HepG2 (cell line): ENCODE measurements around the gene UQCC5. TPM values are rescaled to one million over a fixed set of nuclear protein-coding genes. Genes with fewer than 3 reads are reported as not detected.

Source experiments
- AKAP8 ChIP-seq: sonication (generic); formaldehyde crosslinking; IDR thresholded peaks from 2 replicates; pipeline ENCODE4 v1.5.1; 2020; ENCODE audit warnings: mild to moderate bottlenecking, missing genetic modification reagents
- CBX1 ChIP-seq: IDR thresholded peaks from one replicate; pipeline ENCODE4 v1.6.1; 2016; ENCODE audit warnings: antibody characterized with exemption, low read depth
- ESRRA ChIP-seq: sonication (generic); formaldehyde crosslinking; IDR thresholded peaks from 2 replicates; pipeline ENCODE4 v1.5.1; 2020; ENCODE audit warnings: mild to moderate bottlenecking, low read depth, missing genetic modification reagents
- HNF1B ChIP-seq: sonication (generic); formaldehyde crosslinking; IDR thresholded peaks from 2 replicates; pipeline ENCODE4 v1.5.1; 2020; ENCODE audit warnings: mild to moderate bottlenecking, moderate library complexity, missing genetic modification reagents
- HOXA7 ChIP-seq: sonication (generic); formaldehyde crosslinking; IDR thresholded peaks from 2 replicates; pipeline ENCODE4 v1.8.1; 2022; ENCODE audit warnings: mild to moderate bottlenecking, missing genetic modification reagents, moderate library complexity
- KDM6A ChIP-seq: IDR thresholded peaks from 2 replicates; pipeline ENCODE4 v1.6.1; 2016; ENCODE audit warnings: low read depth
- KLF11 ChIP-seq: IDR thresholded peaks from 2 replicates; pipeline ENCODE4 v1.6.1; 2016; ENCODE audit warnings: missing compliant biosample characterization
- MIER3 ChIP-seq: IDR thresholded peaks from 2 replicates; pipeline ENCODE4 v1.6.1; 2016; ENCODE audit warnings: missing compliant biosample characterization, borderline replicate concordance
- NCOA1 ChIP-seq: sonication (generic); formaldehyde crosslinking; IDR thresholded peaks from 2 replicates; pipeline ENCODE4 v1.9.0; 2021; ENCODE audit warnings: missing genetic modification reagents
- NCOR1 ChIP-seq: fragments of 200-600 bp; sonication (generic); IDR thresholded peaks from 2 replicates; pipeline ENCODE4 v1.7.0; 2017; ENCODE audit warnings: antibody characterized with exemption, low read length, borderline replicate concordance
- NR1H2 ChIP-seq: sonication (generic); formaldehyde crosslinking; IDR thresholded peaks from 2 replicates; pipeline ENCODE4 v1.8.1; 2022; ENCODE audit warnings: low read depth, missing genetic modification reagents, borderline replicate concordance
- NR2F6 ChIP-seq, 2 experiments: IDR thresholded peaks; 2 replicates each; pipeline ENCODE4 v1.6.1; 2016; ENCODE audit warnings: antibody characterized with exemption in 1 of 2, mild to moderate bottlenecking in 1 of 2
- RFX3 ChIP-seq: IDR thresholded peaks from 2 replicates; pipeline ENCODE4 v1.6.1; 2016; ENCODE audit warnings: missing biosample characterization, missing genetic modification reagents
- SRSF9 ChIP-seq: fragments of 200-400 bp; formaldehyde crosslinking; IDR thresholded peaks from 2 replicates; pipeline ENCODE4 v1.6.1; 2018; ENCODE audit warnings: borderline replicate concordance, mild to moderate bottlenecking, low read depth, low read length; ENCODE audit not compliant: insufficient read depth, poor library complexity, severe bottlenecking
- TBX3 ChIP-seq: fragments of 450-650 bp; IDR thresholded peaks from 2 replicates; pipeline ENCODE4 v1.6.1; 2017; ENCODE audit warnings: antibody characterized with exemption, mild to moderate bottlenecking, inconsistent platforms, borderline replicate concordance
- TFAP4 ChIP-seq: sonication (generic); IDR thresholded peaks from 2 replicates; pipeline ENCODE4 v1.6.1; 2016; ENCODE audit warnings: low read depth, borderline replicate concordance
- TOE1 ChIP-seq: sonication (generic); formaldehyde crosslinking; IDR thresholded peaks from 2 replicates; pipeline ENCODE4 v1.4.0; 2020; ENCODE audit warnings: mild to moderate bottlenecking, missing genetic modification reagents
- WIZ ChIP-seq: sonication (generic); formaldehyde crosslinking; IDR thresholded peaks from 2 replicates; pipeline ENCODE4 v1.5.1; 2020; ENCODE audit warnings: mild to moderate bottlenecking, missing genetic modification reagents
- ZBTB25 ChIP-seq: IDR thresholded peaks from 2 replicates; pipeline ENCODE4 v1.6.1; 2018; ENCODE audit warnings: missing genetic modification reagents
- ZNF224 ChIP-seq: sonication (generic); formaldehyde crosslinking; IDR thresholded peaks from 2 replicates; pipeline ENCODE4 v1.5.0; 2020; ENCODE audit warnings: mild to moderate bottlenecking, missing genetic modification reagents
- ZNF430 ChIP-seq: sonication (generic); formaldehyde crosslinking; IDR thresholded peaks from 2 replicates; pipeline ENCODE4 v1.9.0; 2021; ENCODE audit warnings: mild to moderate bottlenecking, missing genetic modification reagents
- ZNF781 ChIP-seq: sonication (generic); formaldehyde crosslinking; IDR thresholded peaks from 2 replicates; pipeline ENCODE4 v1.5.1; 2020; ENCODE audit warnings: borderline replicate concordance, mild to moderate bottlenecking, missing genetic modification reagents; ENCODE audit errors: not compliant biosample characterization
- ZNF841 ChIP-seq: sonication (generic); formaldehyde crosslinking; IDR thresholded peaks from 2 replicates; pipeline ENCODE4 v1.8.1; 2023; ENCODE audit warnings: missing genetic modification reagents, borderline replicate concordance
- ZXDC ChIP-seq: sonication (generic); formaldehyde crosslinking; IDR thresholded peaks from 2 replicates; pipeline ENCODE4 v1.5.0; 2020; ENCODE audit warnings: mild to moderate bottlenecking, missing genetic modification reagents
- polyA plus RNA-seq, 8 experiments: library from polyadenylated mRNA; depleted of rRNA in 3 of 8; stranded (reverse) in 7 of 8; unstranded in 1 of 8; fragments of >200 nt; fragmentation: Illumina TruSeq in 4 of 8; extraction: Trizol in 4 of 8; gene quantifications; 2 replicates each; pipeline versions ENCODE4 v1.2.1 to v1.2.3, GENCODE V29; 2011 to 2016; ENCODE audit warnings: low read depth in 4 of 8, missing spikeins in 1 of 8, mixed read lengths in 1 of 8; ENCODE audit not compliant: insufficient read depth in 1 of 8
- total RNA-seq, 5 experiments: library from RNA; depleted of rRNA; stranded (reverse); fragments of >200 nt; fragmentation: Illumina TruSeq; extraction: Trizol; gene quantifications; 2 replicates each; pipeline ENCODE4 v1.2.3, GENCODE V29; 2016; ENCODE audit warnings: low read depth in 1 of 5

Gene UQCC5
- total and polyA plus RNA-seq, 2 of the 13 experiments (the other 11 are each of a cell fraction or from before 2014, with no cell fraction given) = 15.4 to 29.5 TPM

- no peak for TF ChIP-seq MIER3
- TF ChIP-seq TOE1 = no peak
- no peak for TF ChIP-seq KDM6A (CRISPR knock-in tag)
- no peak for TF ChIP-seq ZNF430 (CRISPR knock-in tag)
- TF ChIP-seq NCOR1 = no peak
- TF ChIP-seq ZNF841 = no peak
- no peak for TF ChIP-seq ZXDC (CRISPR knock-in tag)
- no peak for TF ChIP-seq HOXA7 (CRISPR knock-in tag)
- no peak for TF ChIP-seq NR2F6 (IDR thresholded peaks at IDR 0.05)
- no peak for TF ChIP-seq NR2F6 (CRISPR knock-in tag; IDR thresholded peaks at IDR 0.05)
- no peak for TF ChIP-seq ZBTB25 (CRISPR knock-in tag)
- TF ChIP-seq NCOA1 = no peak
- no peak for TF ChIP-seq TFAP4
- no peak for TF ChIP-seq ZNF224 (CRISPR knock-in tag)
- TF ChIP-seq RFX3 (CRISPR knock-in tag) = no peak
- TF ChIP-seq ESRRA (CRISPR knock-in tag) = no peak
- TF ChIP-seq HNF1B (CRISPR knock-in tag) = 0 out of 2 replicates have a peak, but pooled peaks have one; percentile 36
- TF ChIP-seq ZNF781 = no peak
- no peak for TF ChIP-seq TBX3
- TF ChIP-seq AKAP8 (CRISPR knock-in tag) = no peak
- no peak for TF ChIP-seq CBX1
- TF ChIP-seq NR1H2 (CRISPR knock-in tag) = no peak
- TF ChIP-seq SRSF9 = no peak
- TF ChIP-seq WIZ (CRISPR knock-in tag) = no peak
- no peak for TF ChIP-seq KLF11 (CRISPR knock-in tag)
These were observed 3.4 kb upstream of the UQCC5 start (continued) for GRCh38 chr3:52532838-52533622.
